Stimulated activated CD4-positive, alpha-beta T cell treated with anti-CD3 and anti-CD28 coated beads, Interleukin-4, amount 100 ng/mL, for 24 hours (primary cell): ENCODE data around the gene ZBTB48.
"Not testable (repeated sequence)": the region's sequence is repeated elsewhere in the genome, so short reads cannot be mapped to it uniquely, and the experiment has no call there.

ENCODE experiments used
- DNase-seq: peaks from one replicate; pipeline ENCODE4 v3.0.0-alpha.2; 2020

The ZBTB48 gene

GRCh38 chr1:6579374-6580118 is at the start of gene ZBTB48:
Gene ZBTB48, plus strand, starts transcription at chr1:6579994. Its CDS starts 616 bp downstream, at chr1:6580610.
- DNase-seq, result peak; percentile 97

DNA sequence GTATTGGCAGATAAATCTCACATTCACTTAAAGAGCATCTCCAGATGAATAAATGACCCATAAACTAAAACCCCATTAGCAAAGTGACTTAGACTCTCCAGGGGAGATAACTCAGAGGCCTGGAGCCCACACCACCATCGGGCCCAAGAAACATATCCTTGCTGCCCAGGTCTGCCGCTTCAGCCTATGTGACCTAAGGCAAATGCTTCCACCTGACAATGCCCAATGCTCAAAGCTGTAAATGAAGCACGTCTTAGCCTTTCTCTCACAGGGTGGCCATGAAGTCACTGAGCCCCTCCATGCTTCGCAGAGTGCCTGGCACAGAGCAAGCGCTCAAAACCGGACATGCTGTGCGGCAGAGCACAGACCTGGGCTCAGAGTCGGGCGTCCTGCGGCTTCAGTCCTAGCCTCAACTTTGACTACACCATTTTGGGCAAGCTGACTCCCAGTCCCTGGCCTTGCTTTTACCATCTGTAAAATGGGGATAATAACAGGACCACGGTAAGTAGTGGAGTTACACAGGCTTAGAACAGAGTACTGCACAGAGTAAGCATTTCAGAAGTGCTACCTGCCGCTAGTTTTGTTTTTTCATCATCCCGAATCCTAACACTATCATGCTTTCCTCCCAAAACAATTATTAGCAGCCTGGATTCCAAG is 49.2 kb upstream of the ZBTB48 start:
- no peak for DNase-seq

DNA sequence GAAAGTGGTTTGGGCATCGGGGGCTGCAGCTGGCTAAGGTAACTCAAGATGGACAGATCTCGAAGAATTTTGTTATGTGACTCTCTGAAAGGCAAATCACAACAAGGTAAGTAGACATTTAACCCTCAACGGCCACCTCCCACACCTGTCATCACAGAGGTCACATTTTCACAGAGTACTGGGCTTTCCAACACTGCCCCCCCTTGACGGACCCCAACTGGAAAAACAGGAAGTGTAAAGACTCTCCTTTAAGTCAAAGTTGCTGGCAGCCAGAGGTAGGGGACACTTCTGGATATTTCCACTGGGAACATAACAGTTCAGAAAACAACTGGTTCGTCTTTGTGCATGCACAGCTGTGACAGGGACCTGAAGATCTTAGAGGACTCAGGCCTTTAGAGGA is 47.8 kb upstream of the ZBTB48 start:
- DNase-seq, result no peak

- no peak for DNase-seq
Measured at GRCh38 chr1:6534248-6534822, 45.5 kb upstream of the ZBTB48 start.

DNA sequence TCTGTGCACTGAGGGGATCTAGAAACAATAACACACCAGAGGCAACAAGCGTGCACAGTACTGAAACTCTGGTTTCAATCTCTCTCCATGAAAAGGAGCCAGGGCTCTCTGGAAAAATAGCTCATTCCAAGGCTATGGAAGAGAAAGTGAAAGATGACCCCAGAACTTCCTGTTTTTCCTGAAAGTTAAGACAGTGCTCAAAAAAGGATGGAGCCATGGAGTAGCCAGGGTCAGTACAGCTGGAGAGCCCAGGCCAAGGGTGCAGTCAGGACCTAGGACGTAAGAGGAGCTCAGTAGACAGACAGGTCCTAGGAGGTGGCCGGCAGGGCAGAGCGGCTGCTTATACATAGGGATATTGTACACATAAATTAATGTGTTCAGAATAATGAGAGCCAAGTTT is 44.6 kb upstream of the ZBTB48 start:
- no peak for DNase-seq

GRCh38 chr1:6536291-6536690 is 43.5 kb upstream of the ZBTB48 start:
- no peak for DNase-seq

GRCh38 chr1:6538956-6539355 is 40.8 kb upstream of the ZBTB48 start:
- DNase-seq, result no peak

DNA sequence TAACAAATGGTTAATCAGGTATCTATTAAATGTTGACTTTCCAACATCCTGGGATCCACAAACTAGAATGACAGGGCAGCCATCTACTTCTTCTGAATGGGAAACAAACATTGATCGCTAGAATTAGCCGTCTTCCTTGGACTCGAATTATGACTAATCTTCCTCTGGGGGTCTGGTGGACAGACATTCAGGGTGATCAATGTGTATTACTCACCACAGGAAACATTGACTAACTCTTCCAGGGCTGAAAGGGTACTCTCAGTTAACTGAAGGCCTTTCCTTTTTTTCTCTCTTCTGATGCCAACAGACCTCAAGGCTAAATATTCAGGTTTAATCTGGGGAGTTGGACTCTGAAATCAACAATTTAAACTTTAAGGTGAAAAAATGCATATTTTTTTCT is 35.0 kb upstream of the ZBTB48 start:
- DNase-seq, result no peak

DNA sequence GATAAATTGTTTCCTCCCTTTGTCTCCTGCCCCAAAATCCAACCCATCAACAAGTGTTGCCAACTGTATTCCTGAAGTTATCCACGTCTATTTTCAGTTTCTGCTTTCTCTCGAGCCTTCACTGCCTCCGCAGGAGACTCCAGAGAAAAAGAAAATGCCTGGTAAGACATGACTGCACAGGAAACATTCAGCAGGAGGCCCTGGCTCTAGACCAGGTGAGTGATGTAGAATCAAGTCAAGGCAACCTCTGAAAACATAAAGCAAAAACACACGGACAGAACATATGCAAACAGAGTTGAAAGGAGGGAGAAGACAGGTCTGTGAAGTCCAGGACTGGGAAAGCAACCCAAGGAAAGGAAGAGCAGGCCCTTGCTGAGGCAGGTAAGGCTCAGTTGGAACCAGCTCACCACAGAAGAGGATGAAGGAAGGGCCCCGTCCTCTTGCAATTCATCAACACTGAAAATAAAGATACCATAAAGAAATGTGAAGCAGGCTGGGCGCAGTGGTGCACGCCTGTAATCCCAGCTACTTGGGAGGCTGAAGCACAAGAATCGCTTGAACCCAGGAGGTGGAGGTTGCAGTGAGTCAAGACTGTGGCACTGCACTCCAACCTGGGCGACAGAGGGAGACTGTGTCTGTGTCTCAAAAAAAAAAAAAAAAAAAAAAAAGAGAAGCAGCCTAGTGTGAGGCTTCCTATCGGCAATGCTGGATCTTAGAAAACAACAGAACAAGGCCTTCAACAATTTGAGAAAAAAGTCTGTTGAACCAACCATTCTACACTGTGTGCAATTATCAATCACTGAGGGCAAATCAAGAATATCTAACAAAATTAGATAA is 34.3 kb upstream of the ZBTB48 start:
- no peak for DNase-seq

DNA sequence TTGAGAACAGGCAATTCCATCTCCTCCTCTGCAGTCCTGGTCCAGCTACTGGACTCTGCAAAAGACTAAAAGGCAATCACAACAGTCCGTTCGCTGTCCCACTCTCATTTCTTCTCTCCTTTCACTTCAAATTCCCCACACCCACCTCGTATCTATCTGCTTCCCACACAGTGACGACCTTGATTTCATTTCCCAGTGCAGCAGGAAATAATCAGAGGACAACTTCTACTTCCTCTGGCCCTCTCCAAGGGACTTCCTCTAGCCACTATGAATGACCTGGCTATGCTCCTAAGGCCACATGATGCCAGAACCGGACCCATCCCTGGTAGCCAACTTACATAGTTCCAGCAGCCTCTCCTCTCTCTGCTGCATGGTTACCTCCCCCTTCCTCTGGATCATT is 33.5 kb upstream of the ZBTB48 start:
- DNase-seq, result no peak

DNA sequence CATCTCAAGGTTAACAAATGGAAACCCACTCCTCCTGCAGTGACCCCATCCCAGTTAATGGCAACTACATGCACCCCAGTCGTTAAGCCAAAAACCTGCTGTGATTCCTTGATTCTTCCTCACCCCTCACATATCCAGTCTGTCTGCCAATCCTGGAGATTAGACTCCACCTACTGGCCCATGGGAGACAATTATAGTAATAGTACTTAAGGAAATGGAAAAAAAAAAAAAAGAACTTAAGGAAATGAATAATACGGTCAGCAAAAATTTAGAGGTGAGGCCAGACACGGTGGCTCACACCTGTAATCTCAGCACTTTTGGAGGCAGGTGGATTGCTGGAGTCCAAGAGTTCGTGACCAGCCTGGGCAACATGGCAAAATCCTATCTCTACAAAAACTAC is 32.5 kb upstream of the ZBTB48 start:
- no peak for DNase-seq

GRCh38 chr1:6554031-6554906 is 25.5 kb upstream of the ZBTB48 start, which contains the start of gene NOL9:
Gene NOL9, minus strand, starts transcription at chr1:6554513. Its CDS starts 11 bp downstream, at chr1:6554502.
- peak; percentile 95 for DNase-seq

DNA sequence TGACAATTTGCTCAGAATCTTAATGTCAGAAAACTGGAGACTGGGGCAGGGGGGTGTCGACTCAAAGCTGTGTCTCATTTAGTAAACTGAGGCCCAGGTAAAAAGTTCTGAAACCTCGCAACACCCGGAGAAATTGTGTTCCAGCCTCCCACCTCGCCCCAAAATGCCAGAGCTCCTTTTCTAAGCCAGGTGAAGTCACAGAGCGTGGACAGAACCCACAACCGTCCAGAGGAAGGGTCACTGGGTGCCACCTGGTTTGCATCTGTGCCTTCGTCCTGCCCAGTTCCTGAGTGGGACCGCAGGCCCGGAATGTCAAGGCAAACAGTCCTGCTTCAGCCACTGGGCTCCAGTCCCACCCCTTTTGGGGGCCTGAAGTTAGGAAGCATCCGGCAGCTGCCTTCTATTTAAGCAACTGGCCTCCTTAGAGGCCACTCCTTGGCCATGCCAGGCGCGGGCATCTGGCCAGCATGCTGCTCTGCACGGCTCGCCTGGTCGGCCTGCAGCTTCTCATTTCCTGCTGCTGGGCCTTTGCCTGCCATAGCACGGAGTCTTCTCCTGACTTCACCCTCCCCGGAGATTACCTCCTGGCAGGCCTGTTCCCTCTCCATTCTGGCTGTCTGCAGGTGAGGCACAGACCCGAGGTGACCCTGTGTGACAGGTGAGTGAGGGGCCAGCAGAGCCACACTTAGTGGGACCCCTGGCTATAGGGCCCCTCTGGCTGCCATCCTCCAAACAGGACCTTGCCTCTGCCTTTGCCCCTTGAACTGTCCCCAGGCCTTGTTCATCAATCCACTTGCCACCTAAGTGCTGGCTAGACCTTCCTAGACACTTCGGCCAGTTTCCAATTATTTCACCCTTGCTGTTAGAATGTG is 24.7 kb upstream of the ZBTB48 start, which contains the start of gene TAS1R1:
TAS1R1 (plus strand) TSS at position 401 of the 872 bp plus-strand sequence; CDS start at position 468, 67 bp downstream.
- no peak for DNase-seq

GRCh38 chr1:6557597-6557996 is 22.2 kb upstream of the ZBTB48 start:
- no peak for DNase-seq

DNA sequence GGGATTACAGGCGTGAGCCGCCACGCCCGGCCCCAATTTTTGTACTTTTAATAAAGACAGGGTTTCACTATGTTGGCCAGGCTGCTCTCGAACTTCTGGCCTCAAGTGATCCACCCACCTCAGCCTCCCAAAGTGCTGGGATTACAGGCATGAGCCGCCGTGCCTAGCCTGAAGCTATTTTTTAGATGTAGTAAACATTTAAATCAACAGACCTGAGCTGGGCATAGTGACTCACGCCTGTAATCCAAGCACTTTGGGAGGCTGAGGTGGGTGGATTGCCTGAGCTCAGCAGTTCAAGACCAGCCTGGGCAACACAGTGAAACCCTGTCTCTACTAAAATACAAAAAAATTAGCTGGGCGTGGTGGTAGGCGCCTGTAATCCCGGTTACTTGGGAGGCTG is 20.6 kb upstream of the ZBTB48 start:
- not testable (repeated sequence) for DNase-seq

DNA sequence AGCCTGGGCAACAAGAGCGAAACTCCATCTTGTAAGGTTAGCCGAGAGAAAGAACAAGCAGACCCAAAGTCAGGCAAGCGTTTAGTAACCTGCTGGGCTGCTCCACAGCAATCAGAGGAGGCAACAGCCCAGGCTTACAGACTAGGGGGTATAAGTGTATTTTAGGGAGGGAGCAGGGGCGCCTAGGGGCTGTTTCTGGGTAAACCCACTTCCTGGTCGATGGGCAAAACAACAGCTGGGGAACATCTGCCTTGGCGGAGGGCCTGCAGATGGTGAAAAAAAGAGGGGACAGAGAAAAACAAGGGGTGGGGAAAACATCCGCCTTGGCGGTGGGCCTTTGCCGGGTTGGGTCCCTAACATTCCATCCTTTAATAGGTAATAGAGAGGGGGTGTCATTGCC is 19.5 kb upstream of the ZBTB48 start:
- no peak for DNase-seq

DNA sequence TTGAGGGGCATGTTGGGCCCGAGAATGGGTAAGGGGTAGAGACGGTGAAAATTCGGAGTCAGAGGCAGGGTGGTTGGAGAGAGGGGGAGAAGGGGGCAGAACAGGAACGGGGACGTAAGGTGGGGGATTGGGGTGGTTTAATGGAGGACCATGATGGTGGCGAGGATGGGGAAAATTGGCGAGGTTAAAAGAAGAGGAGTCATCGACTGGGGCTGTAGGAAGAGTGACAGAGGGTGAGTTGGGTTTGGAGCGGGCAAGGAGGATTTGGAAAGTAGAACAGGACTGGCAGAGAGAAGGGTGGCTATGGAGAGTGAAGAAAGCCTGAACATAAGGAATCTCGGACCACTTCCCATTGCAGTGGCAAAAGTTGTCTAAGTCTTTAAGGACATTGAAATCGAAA is 10.8 kb upstream of the ZBTB48 start:
- DNase-seq, result no peak

DNA sequence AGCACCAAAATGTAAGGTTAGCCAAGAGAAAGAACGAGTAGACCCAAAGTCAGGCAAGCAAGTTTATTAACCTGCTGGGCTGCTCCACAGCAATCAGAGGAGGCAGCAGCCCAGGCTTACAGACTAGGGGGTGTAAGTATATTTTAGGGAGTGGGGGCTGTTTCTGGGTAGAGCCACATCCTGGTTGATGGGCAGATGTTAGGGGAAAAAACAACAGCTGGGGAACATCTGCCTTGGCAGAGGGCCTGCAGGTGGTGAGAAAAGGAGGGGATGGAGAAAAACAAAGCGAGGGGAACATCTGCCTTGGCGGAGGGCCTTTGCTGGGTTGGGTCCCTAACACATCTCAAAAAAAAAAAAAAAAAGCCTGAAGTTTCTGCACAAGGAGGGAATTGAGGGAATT is 9.7 kb upstream of the ZBTB48 start:
- DNase-seq, result no peak

- DNase-seq, result no peak
Measured at GRCh38 chr1:6570987-6571386, 8.8 kb upstream of the ZBTB48 start.

DNA sequence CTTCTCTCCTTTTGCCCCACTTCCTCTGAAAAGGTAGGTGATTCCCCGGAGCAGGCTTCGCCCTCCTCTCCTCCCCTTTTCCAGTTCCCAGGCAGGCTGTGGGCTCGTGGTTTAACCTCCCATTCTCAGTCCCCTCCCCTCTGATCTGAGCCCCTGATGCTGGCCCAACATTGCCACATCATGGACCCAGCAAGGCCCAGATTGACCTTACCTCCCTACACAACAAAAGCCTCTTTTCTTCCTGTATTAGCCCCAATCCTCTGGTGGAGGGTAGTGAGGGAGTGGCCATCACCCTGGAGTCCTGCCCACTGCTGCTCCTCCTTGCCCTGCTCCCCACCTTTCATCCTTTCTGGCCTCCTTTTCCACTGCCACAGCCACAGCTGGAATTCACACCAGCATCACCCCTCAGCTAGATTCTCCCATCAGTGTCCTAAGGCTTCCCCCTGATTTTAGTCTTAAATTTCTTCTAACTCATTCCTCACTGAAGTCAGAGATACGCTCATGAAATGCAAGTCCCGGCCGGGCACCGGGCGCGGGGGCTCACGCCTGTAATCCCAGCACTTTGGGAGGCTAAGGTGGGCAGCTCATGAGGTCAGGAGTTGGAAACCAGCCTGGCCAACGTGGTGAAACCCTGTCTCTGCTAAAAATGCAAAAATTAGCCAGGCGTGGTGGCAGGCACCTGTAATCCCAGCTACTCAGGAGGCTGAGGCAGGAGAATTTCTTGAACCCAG is 7.0 kb upstream of the ZBTB48 start:
- no peak for DNase-seq
